B cell (primary cell): ENCODE measurements around the gene NEGR1. TPM values are rescaled to one million over a fixed set of nuclear protein-coding genes. Genes with fewer than 3 reads are reported as not detected.

Experiments
- ATAC-seq: fragments of 200-7000 bp; cut with Tn5 transposase; one replicate; pipeline ENCODE4 v1.10.0; 2021; ENCODE audit warnings: low read depth, mild to moderate bottlenecking, moderate number of reproducible peaks, moderate library complexity
- CTCF ChIA-PET: fragments of 350-600 bp; sonication (Branson Sonifier 250); formaldehyde crosslinking; loops from one replicate; lab custom pipeline; 2021; ENCODE audit warnings: antibody characterized with exemption, inconsistent platforms; lab: Charles Lee
- POLR2A ChIA-PET: fragments of 350-600 bp; sonication (Branson Sonifier 250); formaldehyde crosslinking; loops from one replicate; lab custom pipeline; 2021; ENCODE audit warnings: antibody characterized with exemption; lab: Charles Lee
- DNase-seq: peaks from one replicate; pipeline ENCODE4 v3.0.0; 2013
- H2AFZ ChIP-seq: 2 replicates; pipeline ENCODE4 v1.6.1; 2012; ENCODE audit warnings: mild to moderate bottlenecking, low read depth, low read length; ENCODE audit not compliant: insufficient read depth, poor library complexity, severe bottlenecking
- H3K27ac ChIP-seq, 2 donors: 1 replicate in 1 of 2; 2 replicates in 1 of 2; pipeline ENCODE4 v1.5.1; 2012 to 2013; ENCODE audit warnings: low read length in 2 of 2, mild to moderate bottlenecking in 2 of 2, moderate library complexity in 1 of 2
- H3K27me3 ChIP-seq, 4 experiments: fragments of 200-600 bp in 1 of 4; sonication (generic) in 1 of 4; replicated peaks in 1 of 4; 1 replicate in 2 of 4; 2 replicates in 2 of 4; pipeline versions ENCODE4 v1.6.1 to v1.7.0; 2013 to 2016; ENCODE audit warnings: low read length in 3 of 4, mild to moderate bottlenecking in 2 of 4, mixed read lengths in 1 of 4, moderate library complexity in 1 of 4; ENCODE audit not compliant: insufficient read depth in 4 of 4, control insufficient read depth in 3 of 4; ENCODE audit errors: control extremely low read depth in 1 of 4
- H3K36me3 ChIP-seq, 2 experiments: replicated peaks in 1 of 2; 1 replicate in 1 of 2; 2 replicates in 1 of 2; pipeline versions ENCODE4 v1.6.1 to v1.7.1; 2013; ENCODE audit warnings: low read length in 1 of 2; ENCODE audit not compliant: insufficient read depth in 2 of 2, control insufficient read depth in 1 of 2; ENCODE audit errors: control extremely low read depth in 1 of 2, extremely low read depth in 1 of 2
- H3K4me1 ChIP-seq, 2 donors: fragments of 200-600 bp in 1 of 2; sonication (generic) in 1 of 2; 1 replicate in 1 of 2; 2 replicates in 1 of 2; pipeline versions ENCODE4 v1.5.1 to v1.6.1; 2013 to 2017; ENCODE audit warnings: low read length in 2 of 2; ENCODE audit not compliant: control insufficient read depth in 2 of 2, insufficient read depth in 2 of 2
- H3K4me2 ChIP-seq: replicated peaks from 2 replicates; pipeline ENCODE3; 2012; ENCODE audit warnings: mild to moderate bottlenecking, low read depth, low read length; ENCODE audit not compliant: poor library complexity, severe bottlenecking
- H3K4me3 ChIP-seq, 5 experiments: fragments of 200-600 bp in 1 of 5; sonication (generic) in 1 of 5; 1 replicate in 3 of 5; 2 replicates in 2 of 5; pipeline versions ENCODE4 v1.5.1 to v1.7.0; 2011 to 2016; ENCODE audit warnings: low read length in 4 of 5, mild to moderate bottlenecking in 4 of 5, low read depth in 2 of 5, control low read depth in 1 of 5, moderate library complexity in 1 of 5; ENCODE audit not compliant: insufficient read depth in 1 of 5; ENCODE audit errors: control extremely low read depth in 1 of 5, extremely low read depth in 1 of 5
- H3K79me2 ChIP-seq: fragments of 200-600 bp; sonication (generic); one replicate; pipeline ENCODE4 v1.6.0; 2016; ENCODE audit warnings: low read length; ENCODE audit not compliant: control insufficient read depth, insufficient read depth
- H3K9ac ChIP-seq: fragments of 200-600 bp; sonication (generic); 2 replicates; pipeline ENCODE4 v1.6.1; 2017; ENCODE audit warnings: mild to moderate bottlenecking, low read length, moderate library complexity
- H3K9me3 ChIP-seq, 3 donors: one replicate each; pipeline versions ENCODE4 v1.6.1 to v1.7.1; 2013; ENCODE audit warnings: low read length in 2 of 3; ENCODE audit not compliant: control insufficient read depth in 2 of 3, insufficient read depth in 1 of 3; ENCODE audit errors: control extremely low read depth in 1 of 3
- H4K20me1 ChIP-seq: 2 replicates; pipeline ENCODE4 v1.6.0; 2012; ENCODE audit warnings: mild to moderate bottlenecking, low read length; ENCODE audit not compliant: insufficient read depth, control insufficient read depth, poor library complexity, severe bottlenecking
- H3K27ac Mint-ChIP-seq: one replicate; pipeline ENCODE4 v1.8.0; 2021; ENCODE audit warnings: mixed read lengths
- H3K27me3 Mint-ChIP-seq: one replicate; pipeline ENCODE4 v1.8.0; 2021; ENCODE audit warnings: mixed read lengths
- H3K4me1 Mint-ChIP-seq: one replicate; pipeline ENCODE4 v1.8.0; 2021; ENCODE audit warnings: mixed read lengths
- H3K4me3 Mint-ChIP-seq: one replicate; pipeline ENCODE4 v1.8.0; 2021; ENCODE audit warnings: mixed read lengths
- H3K9me3 Mint-ChIP-seq: one replicate; pipeline ENCODE4 v1.8.0; 2022; ENCODE audit warnings: mixed read lengths; ENCODE audit not compliant: insufficient read depth
- CTCF ChIP-seq: fragments of 200-600 bp; IDR thresholded peaks from one replicate; pipeline ENCODE4 v1.8.0; 2022; ENCODE audit warnings: antibody characterized with exemption, mild to moderate bottlenecking
- EZH2 ChIP-seq: IDR thresholded peaks from 2 replicates; pipeline ENCODE4 v1.6.1; 2012; ENCODE audit warnings: borderline replicate concordance, low read depth, mild to moderate bottlenecking, moderate library complexity, low read length; ENCODE audit not compliant: insufficient read depth, poor library complexity, severe bottlenecking
- WGBS: methylation state at CpG from one replicate; pipeline ENCODE4 v1.1.5; 2013; ENCODE audit warnings: missing lambda C conversion rate; ENCODE audit not compliant: insufficient coverage; 5-methylcytosine and 5-hydroxymethylcytosine counted together
- intact Hi-C: fragments of 100-400 bp; cut with micrococcal nuclease; formaldehyde crosslinking; loops from one replicate; pipeline ENCODE4 v1.10.0; 2022
- polyA plus RNA-seq: library from polyadenylated mRNA; depleted of rRNA; stranded (reverse); fragments of >200 nt; gene quantifications from 2 replicates; pipeline ENCODE4 v1.2.3, GENCODE V29; 2012
- total RNA-seq, 2 donors: library from RNA; stranded (reverse); fragments of 120-200 nt in 1 of 2; gene quantifications; 1 replicate in 1 of 2; 2 replicates in 1 of 2; pipeline versions ENCODE4 v1.2.3 to v1.2.4, GENCODE V29; 2013 to 2022

The NEGR1 gene
- total and polyA plus RNA-seq, 2 donors (not counting 1 experiment from before 2014, with no cell fraction given): 0.01 TPM; not detected in 1

GRCh38 chr1:71557138-71557537 is 725.2 kb downstream of the NEGR1 start:
- H2AFZ ChIP-seq: no peak overlapping the region
- H3K27me3 Mint-ChIP-seq: no peaks in the 10 kb centered on the region
- H4K20me1 ChIP-seq: no peaks in the 10 kb centered on the region
- H3K4me1 Mint-ChIP-seq: no peaks in the 10 kb centered on the region
- no peak overlapping the region for H3K27ac ChIP-seq
- CTCF ChIA-PET: no interaction called here
- ATAC-seq: no peak
- POLR2A ChIA-PET: no interaction called here
- no peaks in the 10 kb centered on the region for H3K9me3 ChIP-seq
- no peak overlapping the region for H3K27ac Mint-ChIP-seq
- intact Hi-C loops: no loop called here
- H3K4me3 Mint-ChIP-seq: no peak overlapping the region
- 84% methylated on average over 2 of the region's 2 CpGs for WGBS
- H3K4me1 ChIP-seq: no peaks in the 10 kb centered on the region
- DNase-seq: no peak
- H3K27me3 ChIP-seq: no peaks in the 10 kb centered on the region
- no peak overlapping the region for H3K9ac ChIP-seq
- H3K36me3 ChIP-seq: no peaks in the 10 kb centered on the region
- H3K9me3 Mint-ChIP-seq: no peaks in the 10 kb centered on the region
- no peak overlapping the region for H3K4me2 ChIP-seq
- no peaks in the 10 kb centered on the region for H3K79me2 ChIP-seq
- TF ChIP-seq EZH2: no peak
- no peak for TF ChIP-seq CTCF
- H3K4me3 ChIP-seq: no peak overlapping the region

- ChIA-PET POLR2A (no interaction called here), CTCF (no interaction called here)
- Histone ChIP-seq H2AFZ (no peak overlapping the region), H3K27ac (no peak overlapping the region), H3K4me1 (no peaks in the 10 kb centered on the region), H3K9ac (no peak overlapping the region), H3K4me2 (no peak overlapping the region), H3K27me3 (no peaks in the 10 kb centered on the region), H3K4me3 (no peak overlapping the region), H4K20me1 (no peaks in the 10 kb centered on the region), H3K9me3 (no peaks in the 10 kb centered on the region), H3K36me3 (no peaks in the 10 kb centered on the region), H3K79me2 (no peaks in the 10 kb centered on the region)
- no peaks in the 10 kb centered on the region for H3K4me1 Mint-ChIP-seq
- H3K27me3 Mint-ChIP-seq: no peaks in the 10 kb centered on the region
- intact Hi-C loops: no loop called here
- TF ChIP-seq CTCF (no peak), EZH2 (no peak)
- ATAC-seq (no peak), DNase-seq (no peak)
- whole genome bisulfite sequencing: 100% methylated on average over 1 of the region's 7 CpGs
- H3K9me3 Mint-ChIP-seq: no peaks in the 10 kb centered on the region
- no peak overlapping the region for H3K4me3 Mint-ChIP-seq
- H3K27ac Mint-ChIP-seq: no peak overlapping the region
Measured at GRCh38 chr1:71548398-71548890, 733.9 kb downstream of the NEGR1 start.
